KMS-11 (cell line): Measurements from ENCODE around the gene MRPS31.

ENCODE experiments used
- H2AFZ ChIP-seq: fragments of 200-600 bp; sonication (generic); 2 replicates; pipeline ENCODE4 v1.6.1; 2016; ENCODE audit warnings: antibody characterized with exemption, mixed run types, low read depth
- H3K27ac ChIP-seq: fragments of 200-600 bp; sonication (generic); 2 replicates; pipeline ENCODE4 v1.6.1; 2016; ENCODE audit warnings: mild to moderate bottlenecking, mixed run types
- H3K27me3 ChIP-seq: fragments of 200-600 bp; sonication (generic); 2 replicates; pipeline ENCODE4 v1.6.1; 2017; ENCODE audit warnings: mild to moderate bottlenecking, low read depth, mixed run types, moderate library complexity; ENCODE audit not compliant: insufficient read depth
- H3K36me3 ChIP-seq: fragments of 200-600 bp; sonication (generic); 2 replicates; pipeline ENCODE4 v1.6.1; 2017; ENCODE audit warnings: mild to moderate bottlenecking, mixed run types; ENCODE audit not compliant: insufficient read depth
- H3K4me1 ChIP-seq: fragments of 200-600 bp; sonication (generic); 2 replicates; pipeline ENCODE4 v1.6.1; 2016; ENCODE audit warnings: mild to moderate bottlenecking, low read depth, mixed run types; ENCODE audit not compliant: poor library complexity, severe bottlenecking
- H3K4me2 ChIP-seq: fragments of 200-600 bp; sonication (generic); 2 replicates; pipeline ENCODE4 v1.7.0; 2016; ENCODE audit warnings: mild to moderate bottlenecking, mixed run types
- H3K4me3 ChIP-seq: fragments of 200-600 bp; sonication (generic); IDR thresholded peaks from 2 replicates; pipeline ENCODE4 v1.6.1; 2017; ENCODE audit warnings: low read depth, low read length, mixed read lengths; ENCODE audit not compliant: insufficient read depth
- H3K79me2 ChIP-seq: fragments of 200-600 bp; sonication (generic); 2 replicates; pipeline ENCODE4 v1.6.1; 2016; ENCODE audit warnings: low read depth, mixed run types; ENCODE audit not compliant: insufficient read depth
- H3K9ac ChIP-seq: fragments of 200-600 bp; sonication (generic); 2 replicates; pipeline ENCODE4 v1.6.1; 2016; ENCODE audit warnings: mild to moderate bottlenecking, mixed run types
- H4K20me1 ChIP-seq: fragments of 200-600 bp; sonication (generic); 2 replicates; pipeline ENCODE4 v1.6.1; 2016; ENCODE audit warnings: mild to moderate bottlenecking, mixed run types; ENCODE audit not compliant: insufficient read depth
- CTCF ChIP-seq: fragments of 200-600 bp; sonication (generic); conservative IDR thresholded peaks from 2 replicates; pipeline ENCODE4 v1.6.1; 2017; ENCODE audit warnings: low read depth, mild to moderate bottlenecking, antibody characterized with exemption, low read length, moderate library complexity, mixed read lengths

Gene MRPS31

GRCh38 chr13:40777166-40777808 lies 6.3 kb upstream of the MRPS31 start:
- Histone ChIP-seq H3K4me1 (peaks cover 9% of the 10 kb centered on the region), H3K36me3 (no peaks in the 10 kb centered on the region), H2AFZ (peak overlapping the region; percentile 35; the same call in 1 of the 2 replicates), H3K79me2 (no peaks in the 10 kb centered on the region), H3K4me3 (no peak overlapping the region), H3K9ac (no peak overlapping the region), H3K4me2 (peak overlapping the region; percentile 29; the same call in 1 of the 2 replicates), H3K27me3 (no peaks in the 10 kb centered on the region), H3K27ac (no peak overlapping the region), H4K20me1 (no peaks in the 10 kb centered on the region)
- TF ChIP-seq CTCF = peak; percentile 81

- Histone ChIP-seq H3K9ac (no peak overlapping the region), H4K20me1 (no peaks in the 10 kb centered on the region), H3K79me2 (no peaks in the 10 kb centered on the region), H3K27me3 (no peaks in the 10 kb centered on the region), H3K4me2 (no peak overlapping the region), H2AFZ (peak overlapping the region; percentile 35; the same call in 1 of the 2 replicates), H3K36me3 (no peaks in the 10 kb centered on the region), H3K4me1 (peaks cover 9% of the 10 kb centered on the region), H3K27ac (no peak overlapping the region), H3K4me3 (no peak overlapping the region)
- TF ChIP-seq CTCF = no peak
Measured at GRCh38 chr13:40776681-40777165, 5.7 kb upstream of the MRPS31 start.

GRCh38 chr13:40776232-40776631 lies 5.2 kb upstream of the MRPS31 start:
- no peak overlapping the region for H3K27ac ChIP-seq

GRCh38 chr13:40774672-40775071 lies 3.7 kb upstream of the MRPS31 start:
- no peaks in the 10 kb centered on the region for H3K27me3 ChIP-seq
- no peak overlapping the region for H3K4me2 ChIP-seq
- H3K36me3 ChIP-seq = no peaks in the 10 kb centered on the region
- H2AFZ ChIP-seq = no peak overlapping the region
- H3K4me3 ChIP-seq = no peak overlapping the region
- H3K9ac ChIP-seq = no peak overlapping the region
- H3K79me2 ChIP-seq = no peaks in the 10 kb centered on the region
- TF ChIP-seq CTCF = no peak
- H3K4me1 ChIP-seq = peaks cover 10% of the 10 kb centered on the region
- H3K27ac ChIP-seq = no peak overlapping the region
- no peaks in the 10 kb centered on the region for H4K20me1 ChIP-seq

More at GRCh38 chr13:40776232-40776631, 5.2 kb upstream of the MRPS31 start:
- TF ChIP-seq CTCF = no peak
- Histone ChIP-seq H3K27me3 (no peaks in the 10 kb centered on the region), H3K9ac (no peak overlapping the region), H3K4me1 (peaks cover 9% of the 10 kb centered on the region), H3K4me3 (no peak overlapping the region), H4K20me1 (no peaks in the 10 kb centered on the region), H3K4me2 (no peak overlapping the region), H3K79me2 (no peaks in the 10 kb centered on the region), H3K36me3 (no peaks in the 10 kb centered on the region), H2AFZ (no peak overlapping the region)
